ENCODE data around the gene TMEM214. TPM values are rescaled to one million over a fixed set of nuclear protein-coding genes. Genes with fewer than 3 reads are reported as not detected.
A peak's percentile ranks its signal among the peaks of the same experiment; 100 is the strongest.

The TMEM214 gene
- total RNA-seq, 2 donors from 2014 or later = 39.1 to 66.5 TPM

DNA sequence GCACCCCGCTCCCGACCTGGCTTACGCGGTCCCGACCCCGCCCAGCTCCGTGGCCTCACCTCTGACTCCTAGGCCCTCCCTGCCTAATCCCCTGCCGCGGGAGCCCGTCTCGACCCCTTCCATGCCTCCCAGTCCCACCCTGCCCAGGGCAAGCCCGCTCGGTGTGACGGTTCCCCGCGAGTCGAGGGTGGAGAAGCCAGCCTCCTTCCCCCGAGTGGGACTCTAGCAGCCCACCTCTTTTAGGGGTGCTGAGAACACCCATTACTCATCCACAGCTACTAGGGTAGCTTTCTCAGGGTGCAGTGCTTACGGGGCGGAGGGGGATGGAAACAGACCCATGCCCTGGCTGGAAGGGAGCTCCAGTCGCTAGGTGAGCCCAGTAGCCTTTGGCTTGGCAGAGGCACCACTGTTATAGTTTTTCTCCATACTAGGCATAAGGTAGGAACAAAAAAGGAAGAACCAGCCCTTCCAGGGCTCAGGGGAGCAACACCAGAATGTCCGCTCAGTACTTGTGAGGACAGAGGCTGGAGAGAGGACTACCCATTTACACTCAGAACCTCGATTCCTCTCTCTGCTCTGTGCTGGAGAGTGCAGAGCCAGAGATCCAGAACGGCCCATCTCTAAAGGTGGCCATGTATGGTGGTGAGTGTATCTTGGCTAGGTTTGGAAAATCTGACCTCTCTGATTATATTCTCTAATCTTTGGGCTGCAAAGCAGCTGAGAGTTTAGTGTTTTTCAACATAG is 19.3 kb downstream of the TMEM214 start:
- intact Hi-C loops (cut with DNase I) = loop anchor here in 1 of 2 donors (2.0 kb wide), 2 partner anchors 19 to 35 kb away; partner anchors contain the start of genes KHK and OST4
- peak; percentile 62 for DNase-seq
- no peak for ATAC-seq

DNA sequence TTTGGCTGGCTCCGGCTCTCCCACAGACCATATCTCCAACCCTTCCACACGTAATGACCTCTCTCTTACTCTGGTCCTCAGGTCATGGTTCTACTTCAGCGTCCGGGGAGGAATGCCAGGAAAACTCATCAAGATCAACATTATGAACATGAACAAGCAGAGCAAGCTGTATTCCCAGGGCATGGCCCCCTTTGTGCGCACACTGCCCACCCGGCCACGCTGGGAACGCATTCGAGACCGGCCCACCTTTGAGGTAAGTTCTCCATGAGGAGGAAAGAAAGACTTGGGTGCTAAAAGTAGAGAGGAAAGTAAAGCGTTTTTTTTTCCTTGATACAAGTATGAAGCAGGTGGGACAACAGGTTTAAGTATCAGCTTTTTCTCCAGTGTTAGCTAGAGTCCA is 20.6 kb downstream of the TMEM214 start:
- DNase-seq (no peak), ATAC-seq (no peak)
- intact Hi-C loops (cut with DNase I) = no loop called here

DNA sequence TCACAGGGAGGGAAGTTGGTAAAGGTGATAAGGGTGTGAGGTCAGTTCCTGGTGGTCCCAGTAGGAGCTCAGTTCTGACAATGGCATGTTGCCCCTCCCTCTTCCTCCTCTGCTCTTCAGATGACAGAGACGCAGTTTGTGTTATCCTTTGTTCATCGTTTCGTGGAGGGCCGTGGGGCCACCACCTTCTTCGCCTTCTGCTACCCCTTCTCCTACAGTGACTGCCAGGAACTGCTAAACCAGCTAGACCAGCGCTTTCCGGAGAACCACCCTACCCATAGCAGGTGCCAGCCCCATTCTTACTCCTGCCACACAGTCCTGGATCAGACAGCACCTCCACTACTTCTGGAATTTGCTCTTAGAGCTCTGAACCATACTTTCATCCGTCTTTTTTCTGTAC is 21.0 kb downstream of the TMEM214 start:
- DNase-seq = peak; percentile 1
- ATAC-seq = no peak
- intact Hi-C loops (cut with DNase I) = no loop called here

DNA sequence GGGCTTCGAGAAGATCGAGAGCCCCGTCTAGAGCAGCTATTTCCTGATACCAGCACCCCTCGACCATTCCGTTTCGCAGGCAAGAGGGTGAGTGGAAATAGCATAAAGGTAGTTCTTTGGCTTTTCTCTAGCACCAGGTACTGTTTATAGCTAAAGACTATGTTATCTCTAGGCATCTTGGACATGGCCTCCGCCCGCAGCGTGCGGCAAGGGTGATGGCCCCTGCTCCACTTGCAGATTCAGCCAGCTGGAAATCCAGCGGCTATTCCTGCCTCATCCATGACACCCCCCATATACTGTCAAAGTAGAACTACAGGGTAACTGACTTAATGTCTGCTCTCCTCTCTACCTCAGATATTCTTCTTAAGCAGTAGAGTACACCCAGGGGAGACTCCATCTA is 22.0 kb downstream of the TMEM214 start:
- DNase-seq (peak; percentile 17), ATAC-seq (no peak)
- intact Hi-C loops (cut with DNase I) = no loop called here

DNA sequence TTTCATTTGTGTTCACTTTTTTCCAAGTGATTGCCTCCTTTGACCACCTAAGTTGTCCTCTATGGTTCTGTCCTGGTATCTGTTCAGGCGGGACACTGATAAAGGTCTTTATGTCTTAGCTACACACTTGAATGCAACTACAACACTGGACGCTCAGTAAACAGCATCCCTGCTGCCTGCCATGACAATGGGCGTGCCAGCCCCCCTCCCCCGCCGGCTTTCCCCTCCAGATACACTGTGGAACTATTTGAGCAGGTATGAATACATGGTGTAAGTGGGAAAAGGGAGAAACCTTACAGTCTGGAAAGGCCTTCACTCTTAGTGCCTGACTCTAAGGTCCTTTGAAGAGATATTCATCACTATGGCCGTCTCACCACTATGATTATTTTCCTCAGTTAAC is 24.4 kb downstream of the TMEM214 start:
- DNase-seq (peak; percentile 9), ATAC-seq (no peak)
- intact Hi-C loops (cut with DNase I) = no loop called here

DNA sequence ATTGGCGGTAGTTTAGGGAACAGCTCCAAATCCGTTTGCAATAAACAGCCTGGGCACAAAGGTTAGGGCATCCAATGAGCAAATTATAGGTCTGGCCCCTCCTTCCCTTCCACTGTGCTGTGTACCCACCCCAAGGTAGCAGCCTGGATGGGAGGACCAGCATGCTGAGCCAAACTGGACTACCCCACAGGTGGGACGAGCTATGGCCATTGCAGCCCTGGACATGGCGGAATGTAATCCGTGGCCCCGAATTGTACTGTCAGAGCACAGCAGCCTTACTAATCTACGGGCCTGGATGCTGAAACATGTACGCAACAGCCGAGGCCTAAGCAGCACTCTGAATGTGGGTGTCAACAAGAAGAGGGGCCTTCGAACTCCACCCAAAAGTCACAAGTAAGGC is 25.4 kb downstream of the TMEM214 start:
- DNase-seq = peak; percentile 4
- no peak for ATAC-seq
- intact Hi-C loops (cut with DNase I) = no loop called here

DNA sequence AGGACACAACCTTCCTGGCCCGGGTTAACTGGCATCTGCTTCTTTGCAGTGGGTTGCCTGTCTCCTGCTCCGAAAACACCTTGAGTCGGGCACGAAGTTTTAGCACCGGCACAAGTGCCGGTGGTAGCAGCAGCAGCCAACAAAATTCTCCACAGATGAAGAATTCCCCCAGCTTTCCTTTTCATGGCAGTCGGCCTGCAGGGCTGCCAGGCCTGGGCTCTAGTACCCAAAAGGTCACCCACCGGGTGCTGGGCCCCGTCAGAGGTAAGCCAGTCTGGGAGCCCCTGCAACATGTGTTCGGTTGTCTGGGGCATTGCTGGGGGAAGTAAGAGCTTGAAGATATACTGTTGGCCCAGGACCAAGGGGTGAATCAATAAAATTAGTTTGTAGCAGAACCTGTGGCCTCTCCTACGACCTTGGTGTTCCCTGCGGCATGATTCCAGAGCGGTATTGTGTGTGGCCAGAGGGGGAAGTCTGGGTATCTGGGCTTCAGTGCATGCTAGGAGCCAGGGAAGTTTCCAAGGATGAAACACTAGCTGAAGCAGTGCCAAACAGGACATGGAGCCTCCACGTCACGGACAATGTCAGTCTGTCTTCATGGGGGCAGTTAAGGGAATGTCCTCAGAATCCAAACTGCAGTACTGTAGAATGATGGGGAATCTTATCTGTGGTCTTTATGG is 26.5 kb downstream of the TMEM214 start:
- DNase-seq (peak; percentile 53), ATAC-seq (peak; percentile 37 to 58)
- intact Hi-C loops (cut with DNase I) = no loop called here

DNA sequence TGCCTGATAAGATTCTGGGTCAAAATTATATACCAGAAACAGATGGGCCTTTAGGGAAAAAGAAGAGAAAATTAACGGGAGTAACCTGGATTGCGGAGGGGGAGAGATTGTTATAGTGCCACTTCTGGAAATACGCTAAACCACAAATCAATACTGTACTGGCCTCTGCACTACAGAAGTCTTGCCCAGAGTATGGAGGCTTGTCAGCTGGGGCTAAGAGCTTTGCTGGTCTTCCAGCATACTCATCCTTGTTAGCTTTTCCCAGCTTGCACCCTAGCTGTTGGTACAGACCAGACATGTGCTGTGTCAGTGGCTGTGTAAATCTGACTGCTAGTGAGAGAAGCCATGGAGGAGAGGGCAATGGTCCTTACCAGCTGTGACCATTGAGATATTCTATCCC is 27.6 kb downstream of the TMEM214 start:
- ATAC-seq (no peak), DNase-seq (no peak)
- intact Hi-C loops (cut with DNase I) = no loop called here

DNA sequence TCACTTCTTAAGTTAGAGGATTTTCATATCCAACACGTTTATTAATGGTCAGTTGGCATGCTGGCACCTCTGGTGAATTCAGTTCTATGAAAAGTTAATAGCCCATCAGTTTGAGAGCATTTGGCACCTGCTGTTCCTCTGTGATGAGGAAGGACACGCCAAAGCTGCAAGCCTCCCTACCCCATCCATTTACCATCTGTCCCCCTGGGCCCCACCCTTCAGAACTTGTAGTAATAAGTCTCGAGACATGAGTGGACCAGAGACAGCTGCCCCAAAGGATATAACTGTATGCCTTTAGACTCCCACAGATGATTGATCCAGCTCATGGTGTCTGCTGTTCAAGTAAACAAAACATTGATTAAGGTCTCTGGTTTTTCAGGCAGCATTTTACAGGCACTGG is 32.4 kb downstream of the TMEM214 start:
- ATAC-seq (no peak), DNase-seq (peak; percentile 7)
- intact Hi-C loops (cut with DNase I) = no loop called here

DNA sequence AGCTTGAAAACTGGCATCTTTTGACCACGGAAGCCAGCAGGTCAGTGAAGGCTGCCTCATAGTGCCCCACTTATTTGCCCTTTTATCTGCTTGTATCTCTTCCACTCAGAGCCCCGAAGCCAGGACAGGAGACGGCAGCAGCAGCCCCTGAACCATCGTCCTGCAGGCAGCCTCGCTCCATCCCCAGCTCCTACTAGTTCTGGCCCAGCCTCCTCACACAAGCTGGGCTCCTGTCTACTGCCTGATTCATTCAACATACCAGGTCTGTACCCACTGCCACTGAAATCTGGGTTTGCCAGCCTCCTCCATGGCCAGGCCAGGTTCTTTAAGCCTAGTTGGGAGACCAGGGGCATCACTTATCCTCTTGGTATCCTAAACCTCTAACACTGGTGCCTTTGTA is 34.6 kb downstream of the TMEM214 start:
- intact Hi-C loops (cut with DNase I) = no loop called here
- no peak for ATAC-seq
- no peak for DNase-seq

DNA sequence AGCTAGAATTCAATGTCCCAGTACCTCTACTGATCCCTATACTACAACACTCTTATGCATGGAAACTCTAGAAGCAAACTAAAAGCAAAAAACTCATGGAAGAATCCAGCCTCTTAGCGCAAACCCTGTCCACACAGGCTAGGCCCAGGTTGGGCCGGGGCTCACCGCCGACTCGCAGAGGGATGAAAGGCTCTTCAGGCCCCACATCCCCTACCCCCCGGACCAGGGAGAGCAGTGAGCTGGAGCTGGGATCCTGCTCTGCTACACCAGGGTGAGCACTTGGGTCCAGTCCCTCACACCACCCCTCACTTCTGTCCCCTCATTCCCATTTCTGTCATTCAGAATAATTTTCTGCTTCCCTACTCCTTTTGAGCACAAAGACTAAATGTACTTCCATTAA is 36.7 kb downstream of the TMEM214 start:
- intact Hi-C loops (cut with DNase I) = no loop called here
- ATAC-seq (no peak), DNase-seq (peak; percentile 5)

DNA sequence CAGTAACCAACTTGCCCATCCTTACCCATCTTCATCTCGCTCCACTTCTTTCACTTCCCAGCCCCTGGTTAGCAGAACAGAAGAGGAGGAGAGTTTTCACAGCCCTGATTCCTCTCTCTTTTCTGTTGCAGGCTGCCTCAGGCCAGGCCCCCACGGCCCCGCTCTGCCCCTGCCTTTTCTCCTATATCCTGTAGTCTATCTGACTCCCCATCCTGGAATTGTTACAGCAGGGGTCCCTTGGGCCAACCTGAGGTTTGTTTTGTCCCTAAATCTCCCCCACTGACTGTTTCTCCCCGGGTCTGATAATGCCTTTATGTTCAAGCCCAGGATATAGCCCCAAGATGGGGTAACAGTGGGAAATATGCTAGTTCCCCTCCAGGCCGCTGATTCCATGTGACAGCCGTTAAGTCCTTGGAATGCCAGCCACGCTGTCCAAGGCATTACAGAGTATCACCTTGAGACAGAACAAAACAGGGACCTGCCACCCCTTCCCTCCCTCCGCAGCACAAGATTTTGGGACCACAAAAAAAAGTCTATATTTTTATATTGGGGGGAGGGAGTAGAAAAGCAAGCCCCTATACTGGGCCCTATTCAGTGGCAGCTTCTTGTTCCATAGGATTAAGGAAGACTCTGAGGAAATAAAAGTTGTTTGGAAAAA is 37.3 kb downstream of the TMEM214 start:
- DNase-seq = peak; percentile 9
- intact Hi-C loops (cut with DNase I) = loop anchor here in 1 of 2 donors (2.0 kb wide), 1 partner anchor 19 kb away; the partner anchor contains the start of gene AGBL5
- ATAC-seq = no peak

DNA sequence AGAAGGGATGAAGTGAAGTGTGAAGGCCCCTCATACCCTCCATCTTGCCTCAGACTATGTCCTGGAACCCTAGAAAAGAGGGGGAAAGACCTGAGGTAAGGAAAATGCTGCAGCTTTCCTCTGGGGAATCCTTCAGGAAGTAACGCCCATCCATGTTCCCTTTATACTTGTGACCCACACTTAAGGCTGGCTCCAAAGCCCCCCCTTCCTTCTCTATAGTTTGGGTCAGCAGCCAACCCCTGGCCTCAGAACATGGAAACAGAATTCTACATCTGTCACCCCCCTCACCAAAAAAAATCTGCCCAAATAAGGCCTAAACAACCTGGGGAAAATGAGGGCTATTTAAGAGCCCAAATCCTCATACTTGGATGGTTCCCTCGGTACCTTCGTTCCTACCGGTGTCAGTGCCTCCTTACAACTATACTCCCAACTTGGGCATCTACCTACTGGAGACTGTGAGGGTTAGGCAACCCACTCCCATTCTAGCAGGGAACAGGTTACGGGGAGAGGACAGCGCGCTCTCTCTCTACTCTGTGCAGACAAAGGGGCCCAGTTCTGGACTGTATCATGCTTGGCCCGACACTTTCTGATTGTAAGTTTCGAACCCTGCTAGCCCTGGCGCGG is 38.0 kb downstream of the TMEM214 start:
- DNase-seq (no peak), ATAC-seq (peak; percentile 0)
- intact Hi-C loops (cut with DNase I) = loop anchor here in 1 of 2 donors (2.0 kb wide), 1 partner anchor 20 kb away; the partner anchor contains the start of gene AGBL5

DNA sequence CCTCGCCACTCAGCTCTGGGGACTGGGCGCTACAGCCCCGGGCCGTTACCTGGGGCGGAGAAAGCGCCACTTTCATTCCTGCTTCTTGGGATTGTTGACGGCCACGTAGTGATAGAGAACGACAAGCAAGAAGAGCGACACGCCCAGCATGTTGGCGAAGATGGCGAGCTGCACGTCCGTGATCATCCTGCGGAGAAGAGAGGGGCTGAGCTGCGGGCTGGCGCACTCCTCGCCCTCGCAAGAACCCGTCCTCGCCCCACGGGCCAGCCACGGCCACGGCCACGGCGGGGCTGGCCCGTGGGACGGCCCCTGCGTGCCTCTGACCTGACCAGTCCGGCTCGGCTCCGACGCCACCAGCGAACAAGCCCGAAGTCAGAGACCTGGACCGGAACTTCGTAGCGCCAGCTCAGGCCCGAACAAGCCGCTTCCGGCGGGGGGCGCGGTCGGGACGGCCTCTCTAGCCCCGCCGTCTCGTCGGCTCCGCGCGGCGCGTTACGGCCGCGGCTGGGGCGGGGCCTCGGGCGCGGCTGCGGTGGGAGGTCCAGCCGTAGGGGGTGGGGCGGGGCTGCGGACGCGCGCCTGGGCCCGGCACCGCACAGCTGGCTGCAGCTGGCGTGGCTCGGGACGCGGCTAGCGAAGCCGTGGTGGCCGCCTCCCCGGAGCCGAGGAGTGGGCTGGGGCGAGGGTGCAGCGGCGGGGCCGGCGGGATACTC is 38.7 kb downstream of the TMEM214 start, which contains the start of gene OST4:
Gene OST4 (minus strand): TSS at position 378 of the 713 bp plus-strand sequence.
- peak; percentile 96 for DNase-seq
- ATAC-seq = peak; percentile 96 to 97
- intact Hi-C loops (cut with DNase I) = loop anchor here in 1 of 2 donors (2.0 kb wide), 1 partner anchor 21 kb away; the partner anchor contains the start of gene AGBL5

DNA sequence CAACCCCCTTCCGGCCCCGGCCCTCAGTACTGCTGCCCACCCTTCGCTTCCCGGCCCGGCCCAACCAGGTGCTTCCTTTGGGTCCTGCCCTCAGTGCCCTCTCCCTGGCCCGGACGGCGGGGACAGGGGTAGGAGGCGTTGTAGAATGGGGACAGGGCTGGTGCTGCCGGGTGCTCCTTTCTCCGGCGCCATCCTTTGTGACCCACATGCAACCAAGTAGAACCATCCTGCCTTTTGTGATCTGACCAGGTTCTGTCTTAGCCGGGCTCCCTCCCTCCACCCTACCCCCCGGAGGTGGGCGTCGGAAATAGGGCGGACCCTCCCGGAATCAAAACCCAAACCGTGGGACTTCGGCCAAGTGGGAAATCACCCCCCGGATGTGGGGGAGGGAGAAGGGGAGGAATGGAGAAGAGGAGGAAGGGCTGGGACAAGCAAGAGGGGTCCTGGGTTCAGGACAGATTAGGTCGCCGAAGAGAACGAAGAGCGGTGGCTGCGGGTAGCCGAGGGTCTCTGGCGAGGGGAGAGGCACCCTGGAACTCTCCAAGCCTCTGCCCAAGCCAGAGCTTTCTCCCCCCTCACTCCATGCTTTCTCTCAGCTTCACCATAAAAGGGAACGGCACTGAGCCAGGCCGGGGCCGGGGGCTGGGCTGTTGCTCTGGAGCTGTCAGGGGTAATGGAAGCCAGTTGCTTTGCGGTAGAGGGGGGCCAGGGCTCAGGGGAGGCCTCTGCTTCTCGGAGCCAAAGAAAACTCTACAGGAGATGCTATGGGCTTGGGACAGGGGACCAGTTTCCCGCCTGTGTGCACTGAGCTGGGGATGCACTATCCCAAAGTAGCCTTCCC is 39.4 kb downstream of the TMEM214 start:
- intact Hi-C loops (cut with DNase I) = loop anchor here in 1 of 2 donors (2.0 kb wide), 1 partner anchor 21 kb away; the partner anchor contains the start of gene AGBL5
- DNase-seq = peak; percentile 73

DNA sequence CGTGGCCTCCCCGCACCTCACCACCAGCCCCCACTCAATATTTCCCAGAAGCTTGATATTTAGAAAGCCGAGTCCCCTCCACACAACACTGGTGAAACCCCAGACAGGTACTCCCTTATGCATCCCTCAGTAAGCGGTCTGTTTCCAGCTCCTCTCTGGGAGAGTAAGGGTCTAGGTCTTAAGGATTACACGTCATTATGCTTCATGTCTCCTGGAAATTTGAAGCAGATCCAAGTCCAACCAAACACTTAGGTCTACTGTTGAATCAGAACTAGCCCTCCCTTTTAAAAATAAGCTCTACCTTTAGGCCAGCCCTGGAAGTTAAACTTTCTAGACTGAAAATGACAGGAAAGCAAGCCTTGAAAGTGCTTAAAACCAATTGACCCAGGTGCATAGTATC is 40.2 kb downstream of the TMEM214 start:
- ATAC-seq (no peak), DNase-seq (no peak)
- intact Hi-C loops (cut with DNase I) = no loop called here

More for the DNA sequence above, 39.4 kb downstream of the TMEM214 start:
- peak; percentile 56 to 57 for ATAC-seq

DNA sequence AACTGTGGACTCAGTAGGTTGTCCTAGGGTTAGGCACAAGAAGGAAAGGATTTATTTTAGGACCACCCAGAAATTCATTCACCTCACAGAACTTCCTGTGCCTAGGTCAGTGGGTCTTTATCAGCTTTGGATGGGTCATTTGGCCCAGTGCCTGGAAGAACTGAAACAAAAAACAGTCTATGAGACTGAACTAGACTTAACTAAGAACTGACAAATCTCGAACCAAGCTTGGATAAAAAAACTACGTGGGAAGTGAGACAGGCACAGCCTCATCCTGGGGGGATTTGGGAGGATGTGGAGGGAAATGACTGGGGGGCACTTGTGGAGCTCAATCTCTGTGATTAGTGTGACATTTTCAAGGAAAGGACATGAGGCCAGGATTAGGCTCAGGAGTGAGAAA is 41.0 kb downstream of the TMEM214 start:
- DNase-seq (no peak), ATAC-seq (no peak)
- intact Hi-C loops (cut with DNase I) = no loop called here

Data from left cardiac atrium (tissue), 4 donors.